ENCODE results near the gene GBF1. TPM values are rescaled to one million over a fixed set of nuclear protein-coding genes. Genes with fewer than 3 reads are reported as not detected.
A peak's percentile ranks its signal among the peaks of the same experiment; 100 is the strongest.

GBF1 gene
- total and polyA plus RNA-seq, 2 of the 13 experiments (the other 11 are each of a cell fraction or from before 2014, with no cell fraction given): 17.1 to 21.9 TPM

DNA sequence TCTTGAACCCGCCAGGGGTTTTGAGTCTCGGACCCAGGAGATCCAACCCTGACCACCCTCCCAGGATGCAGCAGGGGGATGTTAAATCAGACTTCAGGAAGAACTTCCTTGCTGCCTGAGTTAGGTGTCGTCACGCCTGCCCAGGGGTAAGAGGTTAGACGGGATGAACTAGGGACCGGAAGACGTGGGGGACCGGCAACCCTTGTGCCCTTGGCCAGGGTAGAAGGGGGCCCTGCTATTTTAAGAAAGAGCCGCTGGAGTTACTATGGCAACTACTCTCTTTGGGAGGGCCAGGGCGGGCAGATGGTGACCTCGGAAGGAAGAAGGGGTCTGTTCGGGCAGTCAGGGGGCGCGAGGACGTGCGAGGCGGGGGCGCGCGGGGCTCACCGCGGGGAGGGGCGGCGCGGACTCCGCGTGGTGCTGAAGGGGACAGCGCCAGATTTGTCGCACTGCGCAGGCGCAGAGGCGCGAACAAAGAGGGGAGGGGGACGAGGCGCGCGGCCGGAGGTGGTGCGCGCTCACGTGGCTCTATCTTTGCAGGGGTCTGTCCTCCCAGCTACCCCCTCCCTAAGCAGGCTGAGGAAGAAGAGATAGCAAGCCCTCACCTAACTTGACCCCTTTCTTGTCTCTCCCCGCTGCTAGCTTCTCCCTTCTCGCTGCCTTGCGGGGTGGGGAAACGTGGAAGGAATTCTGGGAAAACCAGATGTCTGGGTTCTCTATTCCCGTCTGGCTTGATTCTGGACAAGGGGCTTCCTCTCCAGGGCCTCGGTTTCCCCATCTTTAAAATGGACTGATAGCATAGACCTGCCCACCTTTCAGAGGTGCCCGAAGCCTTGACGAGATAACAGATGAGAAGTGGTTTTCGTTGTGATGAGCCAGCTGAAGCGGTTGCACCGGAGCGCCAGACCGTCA is 174.2 kb downstream of the GBF1 start (continued):
- TF ChIP-seq, protein P1, sequence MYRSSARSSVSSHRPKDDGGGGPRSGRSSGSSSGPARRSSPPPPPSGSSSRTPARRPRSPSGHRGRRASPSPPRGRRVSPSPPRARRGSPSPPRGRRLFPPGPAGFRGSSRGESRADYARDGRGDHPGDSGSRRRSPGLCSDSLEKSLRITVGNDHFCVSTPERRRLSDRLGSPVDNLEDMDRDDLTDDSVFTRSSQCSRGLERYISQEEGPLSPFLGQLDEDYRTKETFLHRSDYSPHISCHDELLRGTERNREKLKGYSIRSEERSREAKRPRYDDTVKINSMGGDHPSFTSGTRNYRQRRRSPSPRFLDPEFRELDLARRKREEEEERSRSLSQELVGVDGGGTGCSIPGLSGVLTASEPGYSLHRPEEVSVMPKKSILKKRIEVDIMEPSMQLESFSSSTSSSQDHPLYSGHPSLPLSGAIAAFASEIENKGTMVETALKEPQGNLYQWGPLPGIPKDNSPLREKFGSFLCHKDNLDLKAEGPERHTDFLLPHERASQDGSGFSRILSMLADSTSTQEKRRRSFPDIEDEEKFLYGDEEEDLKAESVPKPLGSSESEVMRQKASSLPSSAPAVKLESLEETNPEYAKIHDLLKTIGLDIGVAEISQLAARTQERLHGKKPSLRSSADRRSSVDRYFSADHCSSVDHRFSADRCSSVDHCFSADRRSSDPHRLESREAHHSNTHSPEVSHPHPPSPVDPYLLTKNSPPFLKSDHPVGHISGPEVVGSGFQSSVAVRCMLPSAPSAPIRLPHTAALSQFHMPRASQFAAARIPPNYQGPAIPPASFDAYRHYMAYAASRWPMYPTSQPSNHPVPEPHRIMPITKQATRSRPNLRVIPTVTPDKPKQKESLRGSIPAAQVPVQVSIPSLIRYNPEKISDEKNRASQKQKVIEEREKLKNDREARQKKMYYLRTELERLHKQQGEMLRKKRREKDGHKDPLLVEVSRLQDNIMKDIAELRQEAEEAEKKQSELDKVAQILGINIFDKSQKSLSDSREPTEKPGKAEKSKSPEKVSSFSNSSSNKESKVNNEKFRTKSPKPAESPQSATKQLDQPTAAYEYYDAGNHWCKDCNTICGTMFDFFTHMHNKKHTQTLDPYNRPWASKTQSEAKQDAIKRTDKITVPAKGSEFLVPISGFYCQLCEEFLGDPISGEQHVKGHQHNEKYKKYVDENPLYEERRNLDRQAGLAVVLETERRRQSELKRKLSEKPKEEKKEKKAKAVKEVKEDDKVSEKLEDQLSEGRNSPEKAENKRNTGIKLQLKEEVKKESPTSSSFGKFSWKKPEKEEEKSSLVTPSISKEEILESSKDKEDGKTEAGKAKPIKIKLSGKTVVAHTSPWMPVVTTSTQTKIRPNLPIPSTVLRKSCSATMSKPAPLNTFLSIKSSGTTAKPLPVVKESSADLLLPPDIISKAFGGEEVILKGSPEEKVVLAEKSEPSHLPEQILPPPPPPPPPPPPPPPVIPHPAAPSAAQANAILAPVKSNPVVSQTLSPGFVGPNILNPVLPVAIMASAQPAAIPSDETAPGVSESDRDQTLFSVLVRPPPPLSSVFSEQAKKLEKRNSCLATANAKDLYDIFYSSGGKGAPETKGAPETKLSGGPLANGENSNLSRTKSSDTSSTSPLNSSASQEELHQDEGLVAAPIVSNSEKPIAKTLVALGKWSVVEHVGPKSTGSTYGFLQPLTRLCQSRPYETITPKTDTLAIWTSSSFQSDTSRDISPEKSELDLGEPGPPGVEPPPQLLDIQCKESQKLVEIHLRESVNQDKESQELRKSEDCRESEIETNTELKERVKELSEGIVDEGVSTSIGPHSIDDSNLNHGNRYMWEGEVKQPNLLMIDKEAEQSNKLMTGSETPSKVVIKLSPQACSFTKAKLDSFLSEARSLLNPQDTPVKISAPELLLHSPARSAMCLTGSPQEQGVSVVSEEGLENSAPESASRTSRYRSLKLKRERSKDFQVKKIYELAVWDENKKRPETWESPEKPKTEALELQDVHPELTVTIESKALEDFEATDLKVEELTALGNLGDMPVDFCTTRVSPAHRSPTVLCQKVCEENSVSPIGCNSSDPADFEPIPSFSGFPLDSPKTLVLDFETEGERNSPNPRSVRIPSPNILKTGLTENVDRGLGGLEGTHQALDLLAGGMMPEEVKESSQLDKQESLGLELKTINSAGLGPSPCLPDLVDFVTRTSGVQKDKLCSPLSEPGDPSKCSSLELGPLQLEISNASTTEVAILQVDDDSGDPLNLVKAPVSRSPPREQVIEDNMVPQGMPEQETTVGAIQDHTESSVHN (CRISPR knock-in tag; IDR thresholded peaks at IDR 0.05): no peak
- TF ChIP-seq GABPB1 (CRISPR knock-in tag; IDR thresholded peaks at IDR 0.05): peak; percentile 66; the same call in 1 of the 2 replicates
- peak; percentile 83; the same call in 2 of the 3 replicates for TF ChIP-seq MXI1 (IDR thresholded peaks at IDR 0.05; ENCODE audit: borderline replicate concordance, low read depth, low read length)
- TF ChIP-seq ZNF501 (CRISPR knock-in tag; IDR thresholded peaks at IDR 0.05): peak; percentile 36; the same call in 1 of the 2 replicates
- no peak for TF ChIP-seq ZBTB34 (CRISPR knock-in tag; IDR thresholded peaks at IDR 0.05)
- TF ChIP-seq FOSL1 (CRISPR knock-in tag; IDR thresholded peaks at IDR 0.05; ENCODE audit: borderline replicate concordance): no peak
- TF ChIP-seq, protein P2, sequence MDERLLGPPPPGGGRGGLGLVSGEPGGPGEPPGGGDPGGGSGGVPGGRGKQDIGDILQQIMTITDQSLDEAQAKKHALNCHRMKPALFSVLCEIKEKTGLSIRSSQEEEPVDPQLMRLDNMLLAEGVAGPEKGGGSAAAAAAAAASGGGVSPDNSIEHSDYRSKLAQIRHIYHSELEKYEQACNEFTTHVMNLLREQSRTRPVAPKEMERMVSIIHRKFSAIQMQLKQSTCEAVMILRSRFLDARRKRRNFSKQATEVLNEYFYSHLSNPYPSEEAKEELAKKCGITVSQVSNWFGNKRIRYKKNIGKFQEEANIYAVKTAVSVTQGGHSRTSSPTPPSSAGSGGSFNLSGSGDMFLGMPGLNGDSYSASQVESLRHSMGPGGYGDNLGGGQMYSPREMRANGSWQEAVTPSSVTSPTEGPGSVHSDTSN (CRISPR knock-in tag; IDR thresholded peaks at IDR 0.05): no peak; the same call in 1 of the 2 replicates
- TF ChIP-seq ZNF33A (CRISPR knock-in tag; IDR thresholded peaks at IDR 0.05; ENCODE audit: borderline replicate concordance): no peak
- 0 out of 2 replicates have a peak, but pooled peaks have one; percentile 10 for TF ChIP-seq ZBTB49 (CRISPR knock-in tag; IDR thresholded peaks at IDR 0.05; ENCODE audit: borderline replicate concordance)
- TF ChIP-seq MTF1 (CRISPR knock-in tag; IDR thresholded peaks at IDR 0.05): no peak
